Measurements from ENCODE around the gene NUP37.

The NUP37 gene

DNA sequence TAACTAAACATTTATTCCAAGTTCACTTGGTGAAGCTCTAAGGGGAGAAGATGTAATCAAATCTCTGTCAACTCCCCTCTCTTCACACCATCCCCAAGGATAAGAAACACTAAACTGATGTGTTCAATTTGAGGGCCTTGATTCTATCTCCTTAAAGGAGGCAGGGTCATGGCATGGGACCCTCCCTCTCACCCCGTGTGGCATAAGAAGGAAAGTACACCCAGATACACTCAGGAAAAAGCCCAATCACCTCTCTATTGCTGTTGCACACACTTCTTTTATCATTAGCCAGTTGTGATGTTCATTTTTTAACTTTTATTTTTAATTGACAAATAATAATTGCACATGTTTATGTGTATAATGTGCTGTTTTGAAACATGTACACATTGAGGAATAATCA lies 93.2 kb downstream of the NUP37 start:
- no peak for DNase-seq (ENCODE audit: low read depth)

GRCh38 chr12:102024765-102025164 lies 95.1 kb downstream of the NUP37 start:
- DNase-seq (ENCODE audit: low read depth) = no peak

DNA sequence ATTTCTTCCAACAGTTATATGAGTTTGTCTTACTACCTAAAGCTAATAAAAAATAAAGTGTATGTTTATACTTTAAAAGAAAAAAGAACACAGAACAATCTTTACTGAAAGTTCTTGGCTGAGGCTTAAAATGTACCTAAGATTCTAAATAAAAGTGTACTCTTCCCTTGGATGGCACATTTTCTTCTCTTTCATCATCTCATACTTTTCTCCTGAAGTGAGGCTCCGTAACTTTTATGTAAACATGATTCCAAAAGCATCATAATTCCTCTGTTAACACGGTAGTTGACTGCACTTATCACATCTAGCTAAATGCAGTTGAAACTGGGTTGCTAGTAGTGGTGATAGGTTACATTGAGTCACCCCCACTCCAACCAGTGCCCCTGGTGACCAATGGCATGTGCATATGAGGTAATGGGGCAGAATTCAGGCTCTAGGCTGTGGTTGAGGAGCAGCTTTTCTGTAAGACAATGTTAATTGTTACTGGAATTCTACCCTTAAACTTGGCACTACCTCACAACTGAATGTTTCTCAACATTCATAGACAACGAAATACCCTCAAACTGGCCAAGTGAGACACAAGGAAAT lies 96.5 kb downstream of the NUP37 start:
- no peak for DNase-seq (ENCODE audit: low read depth)

Data from activated T-helper 9 cell treated with anti-CD3 and anti-CD28 coated beads, Interleukin-2, amount 50 U/mL, for 16 hours (primary cell).